ENCODE data around the gene PSME1.

The PSME1 gene

GRCh38 chr14:24184104-24184970 lies 48.3 kb downstream of the PSME1 start:
- no peaks in the 10 kb centered on the region for H3K9me3 ChIP-seq (ENCODE audit: control insufficient read depth, insufficient read depth, low read length)
- peaks cover 6% of the 10 kb centered on the region for H3K4me1 ChIP-seq (ENCODE audit: control insufficient read depth, insufficient read depth, low read length)
- H3K36me3 ChIP-seq (ENCODE audit: control insufficient read depth, insufficient read depth, low read length) = peaks cover 77% of the 10 kb centered on the region
- H3K27me3 ChIP-seq (ENCODE audit: control insufficient read depth, insufficient read depth, low read length) = no peaks in the 10 kb centered on the region
- no peak overlapping the region for H3K9ac ChIP-seq (ENCODE audit: low read depth, low read length)
- no peak overlapping the region for H3K4me3 ChIP-seq (ENCODE audit: low read depth, low read length)

DNA sequence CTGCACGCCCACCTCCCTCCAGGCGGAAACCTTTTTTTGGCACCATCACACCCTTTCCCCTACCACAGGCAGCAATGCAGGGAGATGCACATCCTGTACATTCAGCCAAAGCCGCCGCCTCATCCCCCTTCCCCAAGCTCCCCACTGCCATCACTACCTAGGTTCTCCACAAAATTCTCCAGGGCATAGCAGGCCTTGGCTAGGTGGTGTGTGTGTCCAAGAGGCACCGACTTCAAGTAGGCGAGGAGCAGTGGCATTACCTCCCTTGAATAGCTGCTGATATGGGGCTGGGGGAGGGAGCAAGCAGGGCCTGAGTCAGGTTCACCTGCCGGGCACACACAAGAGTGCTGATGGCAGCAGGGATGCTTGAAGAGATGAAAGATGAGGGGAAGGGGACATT lies 49.0 kb downstream of the PSME1 start:
- H3K9me3 ChIP-seq (ENCODE audit: control insufficient read depth, insufficient read depth, low read length) = no peaks in the 10 kb centered on the region

DNA sequence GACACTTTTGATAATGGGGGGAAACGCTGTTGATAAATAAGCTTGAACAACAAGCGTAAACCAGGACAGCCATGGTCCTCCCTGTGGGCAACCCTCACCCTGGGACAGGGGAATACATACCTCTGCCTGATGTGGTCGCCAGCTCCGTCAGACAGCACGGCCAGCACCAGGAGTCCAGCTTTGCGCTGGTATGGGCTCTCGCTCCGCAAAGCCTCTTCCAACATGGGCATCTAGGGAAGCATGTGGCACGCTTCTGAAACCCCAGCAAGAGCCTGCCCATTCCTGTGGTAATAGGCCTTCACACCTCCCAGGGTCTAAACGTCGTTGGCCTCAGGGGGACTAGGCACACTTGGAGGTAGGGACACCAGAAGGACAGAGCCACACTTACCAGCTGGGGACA lies 49.7 kb downstream of the PSME1 start:
- Histone ChIP-seq H3K27me3 (ENCODE audit: control insufficient read depth, insufficient read depth, low read length) (no peaks in the 10 kb centered on the region), H3K4me1 (ENCODE audit: control insufficient read depth, insufficient read depth, low read length) (peaks cover 6% of the 10 kb centered on the region), H3K36me3 (ENCODE audit: control insufficient read depth, insufficient read depth, low read length) (peaks cover 71% of the 10 kb centered on the region), H3K9me3 (ENCODE audit: control insufficient read depth, insufficient read depth, low read length) (no peaks in the 10 kb centered on the region), H3K4me3 (ENCODE audit: low read depth, low read length) (no peak overlapping the region), H3K9ac (ENCODE audit: low read depth, low read length) (no peak overlapping the region)

More for the DNA sequence above, 49.0 kb downstream of the PSME1 start:
- Histone ChIP-seq H3K27me3 (ENCODE audit: control insufficient read depth, insufficient read depth, low read length) (no peaks in the 10 kb centered on the region), H3K4me1 (ENCODE audit: control insufficient read depth, insufficient read depth, low read length) (peaks cover 6% of the 10 kb centered on the region), H3K36me3 (ENCODE audit: control insufficient read depth, insufficient read depth, low read length) (peaks cover 77% of the 10 kb centered on the region), H3K9ac (ENCODE audit: low read depth, low read length) (no peak overlapping the region), H3K4me3 (ENCODE audit: low read depth, low read length) (no peak overlapping the region)

GRCh38 chr14:24186831-24187538 lies 51.0 kb downstream of the PSME1 start:
- Histone ChIP-seq H3K27me3 (ENCODE audit: control insufficient read depth, insufficient read depth, low read length) (no peaks in the 10 kb centered on the region), H3K36me3 (ENCODE audit: control insufficient read depth, insufficient read depth, low read length) (peaks cover 60% of the 10 kb centered on the region), H3K9me3 (ENCODE audit: control insufficient read depth, insufficient read depth, low read length) (no peaks in the 10 kb centered on the region), H3K9ac (ENCODE audit: low read depth, low read length) (no peak overlapping the region), H3K4me3 (ENCODE audit: low read depth, low read length) (no peak overlapping the region), H3K4me1 (ENCODE audit: control insufficient read depth, insufficient read depth, low read length) (peaks cover 6% of the 10 kb centered on the region)

DNA sequence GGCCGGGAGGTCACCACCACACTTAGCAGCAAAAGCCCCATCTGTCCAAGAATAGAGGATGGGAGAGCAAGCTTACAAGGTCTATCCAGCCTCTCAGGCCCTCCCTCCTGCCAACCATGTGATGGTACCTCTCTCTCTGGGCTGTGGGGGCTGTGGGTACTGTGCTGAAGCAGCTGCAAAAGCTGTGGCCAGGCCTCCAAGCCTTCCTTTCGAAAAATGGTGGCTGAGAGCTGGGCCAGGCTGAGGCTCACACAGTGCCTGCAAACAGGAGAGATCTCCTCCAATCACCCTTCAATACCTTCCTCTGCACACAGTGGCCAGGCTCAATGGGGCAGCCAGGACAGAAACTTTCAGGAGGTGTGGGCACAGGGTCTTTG lies 51.5 kb downstream of the PSME1 start:
- no peaks in the 10 kb centered on the region for H3K27me3 ChIP-seq (ENCODE audit: control insufficient read depth, insufficient read depth, low read length)
- peaks cover 58% of the 10 kb centered on the region for H3K36me3 ChIP-seq (ENCODE audit: control insufficient read depth, insufficient read depth, low read length)
- H3K4me3 ChIP-seq (ENCODE audit: low read depth, low read length) = peak overlapping the region; percentile 96
- H3K4me1 ChIP-seq (ENCODE audit: control insufficient read depth, insufficient read depth, low read length) = peaks cover 6% of the 10 kb centered on the region
- no peaks in the 10 kb centered on the region for H3K9me3 ChIP-seq (ENCODE audit: control insufficient read depth, insufficient read depth, low read length)
- no peak overlapping the region for H3K9ac ChIP-seq (ENCODE audit: low read depth, low read length)
